IPS DF 19.7 (cell line): ENCODE measurements around the gene GTF2H4.
"Not testable (repeated sequence)": the region's sequence is repeated elsewhere in the genome, so short reads cannot be mapped to it uniquely, and the experiment has no call there.

Source experiments
- DNase-seq: peaks from one replicate; pipeline ENCODE4 v3.0.0-alpha.2; 2013; ENCODE audit warnings: low read depth, low spot score

The GTF2H4 gene

GRCh38 chr6:30894935-30895334 lies 13.1 kb upstream of the GTF2H4 start:
- DNase-seq: no peak

DNA sequence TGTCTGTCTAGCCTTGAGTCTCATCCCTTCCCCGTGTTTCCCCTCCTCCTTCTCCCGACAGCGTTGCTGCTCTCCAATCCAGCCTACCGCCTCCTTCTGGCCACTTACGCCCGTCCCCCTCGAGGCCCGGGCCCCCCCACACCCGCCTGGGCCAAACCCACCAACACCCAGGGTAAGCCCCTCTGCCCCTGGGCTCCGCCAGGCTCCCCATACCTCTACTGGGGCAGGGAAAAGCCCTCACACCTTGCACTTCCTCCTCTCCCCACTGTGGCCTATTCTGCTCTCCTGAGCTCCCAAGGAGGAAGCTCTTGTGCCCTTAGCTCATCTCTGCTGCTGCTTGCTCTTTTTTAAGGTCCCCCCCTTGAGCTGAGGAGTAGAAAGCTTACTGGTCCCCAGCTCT lies 12.7 kb upstream of the GTF2H4 start:
- DNase-seq: no peak

DNA sequence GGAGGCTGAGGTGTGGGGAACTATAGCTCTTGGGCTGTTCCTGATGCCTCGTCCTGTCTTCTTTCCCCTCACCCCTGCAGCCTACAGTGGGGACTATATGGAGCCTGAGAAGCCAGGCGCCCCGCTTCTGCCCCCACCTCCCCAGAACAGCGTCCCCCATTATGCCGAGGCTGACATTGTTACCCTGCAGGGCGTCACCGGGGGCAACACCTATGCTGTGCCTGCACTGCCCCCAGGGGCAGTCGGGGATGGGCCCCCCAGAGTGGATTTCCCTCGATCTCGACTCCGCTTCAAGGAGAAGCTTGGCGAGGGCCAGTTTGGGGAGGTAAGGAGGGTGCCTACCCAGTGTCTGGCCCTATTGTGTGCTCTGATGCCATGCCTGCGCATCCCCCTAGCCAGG lies 11.5 kb upstream of the GTF2H4 start:
- DNase-seq: no peak

DNA sequence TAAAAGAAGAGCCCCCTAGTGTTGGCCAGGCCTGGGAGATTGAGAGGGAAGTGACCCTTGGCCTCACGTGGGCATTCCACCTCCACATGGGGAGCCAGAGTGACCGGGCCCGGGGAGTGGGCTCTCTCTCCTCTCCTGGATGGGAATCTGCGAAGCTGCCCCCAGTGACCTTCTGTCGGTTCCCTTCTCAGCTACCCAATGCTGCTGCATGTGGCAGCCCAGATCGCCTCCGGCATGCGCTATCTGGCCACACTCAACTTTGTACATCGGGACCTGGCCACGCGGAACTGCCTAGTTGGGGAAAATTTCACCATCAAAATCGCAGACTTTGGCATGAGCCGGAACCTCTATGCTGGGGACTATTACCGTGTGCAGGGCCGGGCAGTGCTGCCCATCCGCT lies 10.1 kb upstream of the GTF2H4 start:
- no peak for DNase-seq

- DNase-seq: no peak
Observed at GRCh38 chr6:30898750-30899360, 9.2 kb upstream of the GTF2H4 start.

DNA sequence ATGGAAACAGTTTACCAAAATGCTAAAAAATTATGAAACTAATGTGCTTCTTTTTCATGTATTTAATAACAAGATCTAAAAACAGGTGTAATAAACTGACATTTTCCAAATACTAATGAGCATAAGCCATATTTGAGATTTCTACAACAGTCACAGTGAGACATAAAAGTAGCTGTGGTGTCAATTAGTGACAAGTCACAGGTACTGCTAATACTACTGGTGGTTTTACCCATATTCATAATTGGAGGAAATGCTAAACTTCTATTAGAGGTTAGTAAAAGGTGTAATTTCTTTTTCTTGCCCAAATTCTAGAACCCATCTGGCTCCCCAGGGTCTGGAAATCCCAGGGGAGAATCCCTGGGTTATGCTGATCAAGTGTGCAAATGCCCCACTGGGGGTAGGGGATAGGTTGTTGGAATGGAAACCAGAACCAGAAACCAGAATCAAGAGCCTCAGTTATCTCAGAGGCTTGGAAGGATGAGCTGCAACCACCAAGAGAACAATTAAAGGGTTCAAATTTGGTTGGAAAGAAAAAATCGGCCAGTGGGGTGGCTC lies 7.1 kb upstream of the GTF2H4 start:
- DNase-seq: no peak

DNA sequence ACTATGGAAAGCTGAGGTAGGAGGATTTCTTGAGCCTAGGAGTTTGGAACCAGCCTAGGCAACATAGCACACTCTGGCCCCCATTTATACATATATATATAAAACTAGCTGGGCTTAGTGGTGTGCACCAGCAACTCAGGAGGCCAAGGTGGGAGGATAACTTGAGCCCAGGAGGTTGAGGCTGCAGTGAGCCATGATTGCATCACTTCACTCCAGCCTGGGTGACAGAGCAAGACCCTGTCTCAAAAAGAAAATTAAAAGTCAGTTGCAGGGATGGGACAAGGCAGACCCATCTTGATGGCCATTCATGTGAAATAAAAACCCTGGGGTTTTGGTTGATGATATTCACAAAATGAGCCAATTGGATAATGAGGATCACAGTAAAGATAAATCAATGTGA lies 6.6 kb upstream of the GTF2H4 start:
- no peak for DNase-seq

DNA sequence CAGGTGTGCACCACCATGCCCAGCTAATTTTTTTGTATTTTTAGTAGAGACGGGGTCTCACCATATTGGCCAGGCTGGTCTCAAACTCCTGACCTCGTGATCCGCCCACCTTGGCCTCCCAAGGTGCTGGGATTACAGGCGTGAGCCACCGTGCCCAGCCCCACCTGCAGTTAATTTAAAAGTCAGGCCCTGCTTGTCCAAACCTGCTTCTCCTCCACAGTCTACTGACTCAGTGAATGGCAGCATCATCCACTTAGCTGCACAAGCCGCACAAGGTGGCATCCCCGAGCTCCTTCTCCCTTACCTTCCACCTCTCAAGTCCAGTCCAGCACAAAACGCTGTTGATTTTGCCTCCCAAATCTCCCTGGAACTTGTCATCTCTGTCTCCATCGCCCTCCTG lies 5.8 kb upstream of the GTF2H4 start:
- DNase-seq: not testable (repeated sequence)

GRCh38 chr6:30902709-30903108 lies 5.3 kb upstream of the GTF2H4 start:
- no peak for DNase-seq

GRCh38 chr6:30903236-30903635 lies 4.8 kb upstream of the GTF2H4 start:
- no peak for DNase-seq

GRCh38 chr6:30907290-30907757 lies 683 bp upstream of the GTF2H4 start:
- not testable (repeated sequence) for DNase-seq

- no peak for DNase-seq
Observed at GRCh38 chr6:30908700-30909099, 693 bp downstream of the GTF2H4 start.

- DNase-seq: not testable (repeated sequence)
Observed at GRCh38 chr6:30910473-30910872, 2.5 kb downstream of the GTF2H4 start.

DNA sequence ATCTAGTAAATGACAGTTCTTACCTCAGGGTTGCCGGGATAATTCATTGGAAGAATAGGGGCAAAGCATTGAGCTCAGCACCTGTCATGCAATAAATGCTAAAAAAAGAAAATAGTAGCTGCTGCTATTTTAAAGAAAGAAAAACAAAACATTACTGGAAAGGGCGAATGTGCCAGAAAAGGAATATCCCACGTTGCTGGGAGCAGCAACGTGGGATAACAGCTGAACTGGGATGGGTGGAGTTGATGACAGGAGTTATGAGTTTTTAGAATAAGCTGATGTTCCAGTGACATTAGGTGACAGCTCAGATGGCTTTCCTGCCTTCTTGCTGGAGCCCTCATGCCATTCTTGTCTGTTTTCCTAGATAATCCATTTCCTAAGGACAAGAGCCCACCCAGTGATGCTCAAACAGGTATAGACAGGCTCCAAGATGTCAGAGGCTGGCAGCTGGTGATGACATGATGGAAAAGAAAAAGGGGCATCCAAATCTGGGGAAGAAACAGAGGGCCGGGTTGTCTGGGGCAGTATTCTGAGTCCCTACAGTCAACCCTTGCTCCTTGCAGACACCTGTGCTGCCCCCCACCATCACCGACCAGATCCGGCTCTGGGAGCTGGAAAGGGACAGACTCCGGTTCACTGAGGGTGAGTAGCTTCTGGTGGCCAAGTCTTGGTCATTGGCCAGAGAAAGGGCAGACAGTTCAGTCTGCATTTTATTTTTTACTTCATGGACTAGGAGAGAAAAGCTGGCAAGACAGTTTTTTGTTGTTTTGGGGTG lies 4.9 kb downstream of the GTF2H4 start:
- DNase-seq: no peak

- no peak for DNase-seq
Observed at GRCh38 chr6:30913721-30914075, 5.7 kb downstream of the GTF2H4 start.

DNA sequence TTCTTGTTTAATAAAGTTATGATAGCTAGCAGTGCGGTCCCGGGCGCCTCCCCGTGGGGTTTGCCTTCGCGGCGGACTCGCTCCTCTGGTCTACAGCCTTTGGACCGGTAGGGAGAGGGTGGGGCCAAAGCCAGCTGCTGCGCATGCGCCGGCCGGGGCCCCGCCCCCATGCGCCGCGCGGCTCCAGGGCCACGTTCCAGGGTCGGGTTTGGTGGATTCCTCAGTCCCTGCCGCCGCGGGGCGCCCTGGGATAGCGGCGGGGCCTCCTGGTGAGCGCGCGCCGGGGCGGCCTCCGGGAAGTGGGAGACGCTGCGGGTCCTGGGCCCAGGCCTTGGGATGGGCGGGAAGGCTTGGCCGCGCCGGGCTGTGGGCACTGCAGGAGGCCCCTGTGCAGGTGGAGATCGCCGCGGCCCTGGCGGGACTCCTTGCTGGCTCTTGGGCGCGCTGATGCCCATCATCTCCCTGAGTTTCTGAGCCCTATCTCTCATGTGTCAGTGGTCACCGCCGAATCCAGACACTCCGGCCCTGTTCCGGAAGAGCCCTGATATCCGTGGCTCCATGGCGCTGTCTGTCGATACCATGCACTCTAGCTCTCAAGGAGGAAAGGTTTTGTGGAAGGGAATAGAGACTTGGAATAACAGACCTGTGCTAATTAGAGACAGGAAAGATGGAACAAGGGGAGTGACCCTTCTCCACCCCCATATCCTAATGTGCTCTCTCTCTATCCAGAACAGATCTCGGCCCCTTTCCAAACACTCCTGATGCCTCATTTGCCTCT lies 6.3 kb downstream of the GTF2H4 start, which contains the start of gene VARS2:
Gene VARS2 (plus strand): TSS at position 163 of the 778 bp plus-strand sequence. CDS start 599 bp downstream, at position 762.
- DNase-seq: no peak

DNA sequence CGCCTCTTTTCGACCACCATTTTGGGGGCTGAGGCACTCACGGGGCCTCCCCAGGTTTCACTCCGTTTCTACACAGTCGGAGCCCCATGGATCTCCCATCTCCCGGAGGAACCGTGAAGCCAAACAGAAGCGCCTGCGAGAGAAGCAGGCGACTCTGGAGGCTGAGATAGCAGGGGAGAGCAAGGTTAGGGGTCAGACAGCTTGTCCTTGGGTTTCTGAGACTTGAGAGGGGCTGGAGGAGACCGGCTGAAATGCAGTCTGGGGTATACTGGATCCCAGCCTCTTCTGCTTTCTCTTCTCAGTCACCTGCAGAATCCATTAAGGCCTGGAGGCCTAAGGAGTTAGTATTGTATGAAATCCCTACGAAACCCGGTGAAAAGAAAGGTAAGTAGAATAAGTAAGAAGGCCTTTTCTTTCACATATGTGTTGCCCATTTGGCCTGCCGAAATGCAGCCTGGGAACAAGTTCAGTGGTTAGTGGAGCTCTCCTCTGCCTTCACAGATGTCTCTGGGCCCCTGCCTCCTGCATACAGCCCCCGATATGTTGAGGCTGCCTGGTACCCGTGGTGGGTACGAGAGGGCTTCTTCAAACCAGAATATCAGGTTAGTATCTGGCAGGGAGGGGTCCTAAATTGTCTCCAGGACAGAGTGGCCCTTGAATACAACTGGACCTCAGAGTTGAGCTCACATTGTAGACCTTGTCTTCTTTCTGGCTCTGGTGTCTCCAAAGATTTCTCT lies 7.0 kb downstream of the GTF2H4 start:
- no peak for DNase-seq

DNA sequence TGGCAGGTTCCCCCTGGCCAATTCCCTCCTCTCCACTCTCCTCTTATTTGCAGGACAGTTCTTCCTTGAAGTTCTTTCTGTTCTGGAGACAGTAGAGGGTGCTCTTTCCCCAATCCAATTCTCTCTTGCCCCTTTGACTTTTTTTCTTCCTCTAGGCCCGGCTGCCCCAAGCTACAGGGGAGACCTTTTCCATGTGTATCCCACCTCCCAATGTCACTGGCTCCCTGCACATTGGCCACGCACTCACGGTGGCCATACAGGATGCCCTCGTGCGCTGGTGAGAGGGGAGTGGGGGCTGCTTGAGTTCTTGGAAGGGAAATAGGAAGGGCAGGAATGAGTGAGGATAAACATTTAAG lies 7.6 kb downstream of the GTF2H4 start:
- no peak for DNase-seq

GRCh38 chr6:30917041-30917440 lies 9.0 kb downstream of the GTF2H4 start:
- DNase-seq: no peak

GRCh38 chr6:30917487-30917886 lies 9.5 kb downstream of the GTF2H4 start:
- DNase-seq: no peak

- DNase-seq: no peak
Observed at GRCh38 chr6:30918670-30919069, 10.7 kb downstream of the GTF2H4 start.

GRCh38 chr6:30922447-30922852 lies 14.4 kb downstream of the GTF2H4 start:
- DNase-seq: no peak
